Stomach (tissue), 4 donors: ENCODE data around the gene PDE6A.

Experiments used
- EP300 ChIP-seq: sonication (generic); formaldehyde crosslinking; IDR thresholded peaks from one replicate; pipeline ENCODE4 v1.6.1; 2017; ENCODE audit warnings: antibody characterized with exemption
- POLR2AphosphoS5 ChIP-seq, 3 donors: sonication (generic); formaldehyde crosslinking; IDR thresholded peaks; one replicate each; pipeline ENCODE4 v1.6.1; 2016; ENCODE audit warnings: antibody characterized with exemption in 3 of 3
- TF ChIP-seq, protein P1 (sequence below), 7 experiments: fragments of 450-650 bp in 4 of 7; fragments of 200-600 bp in 3 of 7; sonication (generic) in 3 of 7; IDR thresholded peaks; one replicate each; pipeline ENCODE4 v1.5.1; 2016 to 2019; ENCODE audit warnings: antibody characterized with exemption in 7 of 7, control low read depth in 2 of 7, mild to moderate bottlenecking in 1 of 7

DNA sequence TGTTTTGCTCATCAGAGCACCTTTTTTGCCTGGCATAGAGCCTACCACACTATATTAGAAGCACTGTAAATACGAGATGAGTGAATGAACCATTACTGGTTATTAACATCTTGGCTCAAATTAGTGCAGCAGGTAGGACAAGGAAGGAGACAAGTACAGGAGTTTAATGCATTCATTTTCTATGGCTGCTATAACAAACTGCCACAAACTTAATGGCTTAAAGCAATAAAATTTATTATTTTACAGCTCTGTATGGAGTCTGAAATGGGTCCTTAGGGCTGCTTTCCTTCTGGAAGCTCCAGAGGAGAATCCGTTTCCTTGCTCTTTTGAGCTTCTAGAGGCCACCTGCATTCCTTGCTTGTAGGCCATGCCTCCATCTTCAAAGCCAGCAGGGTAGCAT, 59.1 kb downstream of the PDE6A start:
- no peak for TF ChIP-seq POLR2AphosphoS5 (IDR thresholded peaks at IDR 0.05)
- TF ChIP-seq EP300, result no peak
- TF ChIP-seq, protein P1, sequence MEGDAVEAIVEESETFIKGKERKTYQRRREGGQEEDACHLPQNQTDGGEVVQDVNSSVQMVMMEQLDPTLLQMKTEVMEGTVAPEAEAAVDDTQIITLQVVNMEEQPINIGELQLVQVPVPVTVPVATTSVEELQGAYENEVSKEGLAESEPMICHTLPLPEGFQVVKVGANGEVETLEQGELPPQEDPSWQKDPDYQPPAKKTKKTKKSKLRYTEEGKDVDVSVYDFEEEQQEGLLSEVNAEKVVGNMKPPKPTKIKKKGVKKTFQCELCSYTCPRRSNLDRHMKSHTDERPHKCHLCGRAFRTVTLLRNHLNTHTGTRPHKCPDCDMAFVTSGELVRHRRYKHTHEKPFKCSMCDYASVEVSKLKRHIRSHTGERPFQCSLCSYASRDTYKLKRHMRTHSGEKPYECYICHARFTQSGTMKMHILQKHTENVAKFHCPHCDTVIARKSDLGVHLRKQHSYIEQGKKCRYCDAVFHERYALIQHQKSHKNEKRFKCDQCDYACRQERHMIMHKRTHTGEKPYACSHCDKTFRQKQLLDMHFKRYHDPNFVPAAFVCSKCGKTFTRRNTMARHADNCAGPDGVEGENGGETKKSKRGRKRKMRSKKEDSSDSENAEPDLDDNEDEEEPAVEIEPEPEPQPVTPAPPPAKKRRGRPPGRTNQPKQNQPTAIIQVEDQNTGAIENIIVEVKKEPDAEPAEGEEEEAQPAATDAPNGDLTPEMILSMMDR (IDR thresholded peaks at IDR 0.05), result no peak
